NK-92 treated with Interleukin-12 subunit alpha and Interleukin-12 subunit beta, amount 100 ng/mL, for 24 hours (cell line): ENCODE data around the gene EFNA4.

Source experiments
- DNase-seq: peaks from one replicate; lab custom pipeline; 2025; lab: John Stamatoyannopoulos, UW

The EFNA4 gene

GRCh38 chr1:155033524-155033923 is 30.0 kb upstream of the EFNA4 start, which contains the start of the genes DCST1 and DCST2:
DCST1 (plus strand) TSS chr1:155033824; CDS start chr1:155034037, 213 bp downstream.
DCST2 (minus strand) TSS chr1:155033781; CDS start chr1:155033701, 80 bp downstream.
- no peak for DNase-seq

- DNase-seq, result no peak
Observed at GRCh38 chr1:155034318-155035208, 29.0 kb upstream of the EFNA4 start.

- DNase-seq, result no peak
Observed at GRCh38 chr1:155035936-155036335, 27.6 kb upstream of the EFNA4 start.

GRCh38 chr1:155037043-155037442 is 26.5 kb upstream of the EFNA4 start:
- no peak for DNase-seq

- no peak for DNase-seq
Observed at GRCh38 chr1:155037851-155038441, 25.6 kb upstream of the EFNA4 start.

GRCh38 chr1:155038602-155039307 is 24.8 kb upstream of the EFNA4 start:
- no peak for DNase-seq

GRCh38 chr1:155039308-155039669 is 24.3 kb upstream of the EFNA4 start:
- DNase-seq, result no peak

- no peak for DNase-seq
Observed at GRCh38 chr1:155040358-155041093, 23.0 kb upstream of the EFNA4 start.

GRCh38 chr1:155042789-155043188 is 20.8 kb upstream of the EFNA4 start:
- no peak for DNase-seq

- no peak for DNase-seq
Observed at GRCh38 chr1:155043301-155043702, 20.2 kb upstream of the EFNA4 start.

GRCh38 chr1:155043793-155044192 is 19.7 kb upstream of the EFNA4 start:
- no peak for DNase-seq

GRCh38 chr1:155044365-155044764 is 19.2 kb upstream of the EFNA4 start:
- DNase-seq, result no peak

- peak; percentile 27 for DNase-seq
Observed at GRCh38 chr1:155044812-155045657, 18.5 kb upstream of the EFNA4 start.

GRCh38 chr1:155048449-155049334 is 14.8 kb upstream of the EFNA4 start:
- DNase-seq, result no peak

GRCh38 chr1:155049651-155050559 is 13.6 kb upstream of the EFNA4 start:
- no peak for DNase-seq

- DNase-seq, result peak; percentile 44
Observed at GRCh38 chr1:155050560-155051341, 12.8 kb upstream of the EFNA4 start, which contains the start of gene ADAM15. ADAM15 (plus strand) TSS chr1:155051316; CDS start chr1:155051387, 71 bp downstream.

GRCh38 chr1:155051342-155051776 is 12.2 kb upstream of the EFNA4 start:
- DNase-seq, result no peak
